ENCODE data around the gene STAT3. TPM values are rescaled to one million over a fixed set of nuclear protein-coding genes. Genes with fewer than 3 reads are reported as not detected.

Gene STAT3
- total and polyA plus RNA-seq, 8 donors: 31.3 to 207 (median 104) TPM

DNA sequence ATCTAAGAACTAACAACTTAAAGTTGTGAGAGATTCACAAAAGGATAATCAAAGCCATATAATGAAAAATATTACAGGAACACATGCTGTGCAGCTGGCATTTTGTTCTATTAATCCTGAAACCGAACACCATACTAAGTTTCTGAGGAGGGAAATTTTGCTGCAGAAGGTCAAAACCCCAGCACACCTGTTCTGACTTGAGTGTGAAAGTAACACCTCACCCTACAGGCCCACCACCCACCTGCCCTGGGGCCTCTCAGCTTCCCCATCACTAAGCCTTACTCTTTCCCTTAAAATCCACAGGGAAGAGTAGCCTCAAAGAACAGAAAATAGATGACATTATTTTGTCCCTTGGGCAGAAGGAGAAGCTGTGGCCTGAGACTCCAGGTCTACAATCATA, 55.2 kb downstream of the STAT3 start:
- intact Hi-C loops (cut with DNase I; ENCODE audit: low total_unique reads): no loop called here
- Histone ChIP-seq H3K4me3 (no peak overlapping the region), H3K9me3 (no peaks in the 10 kb centered on the region), H3K4me1 (peaks cover 12 to 21% (median 15%) of the 10 kb centered on the region in 4 donors), H3K27ac (no peak overlapping the region), H3K36me3 (peaks cover 68 to 98% (median 97%) of the 10 kb centered on the region in 4 donors), H3K27me3 (no peaks in the 10 kb centered on the region)
- 71 to 87% (median 83%) methylated on average over 1 of the region's 1 CpG for WGBS, 5 donors
- TF ChIP-seq POLR2AphosphoS5 (IDR thresholded peaks at IDR 0.05) (no peak), EP300 (IDR thresholded peaks at IDR 0.05) (no peak), POLR2A (IDR thresholded peaks at IDR 0.05) (no peak)
- TF ChIP-seq, protein P1, sequence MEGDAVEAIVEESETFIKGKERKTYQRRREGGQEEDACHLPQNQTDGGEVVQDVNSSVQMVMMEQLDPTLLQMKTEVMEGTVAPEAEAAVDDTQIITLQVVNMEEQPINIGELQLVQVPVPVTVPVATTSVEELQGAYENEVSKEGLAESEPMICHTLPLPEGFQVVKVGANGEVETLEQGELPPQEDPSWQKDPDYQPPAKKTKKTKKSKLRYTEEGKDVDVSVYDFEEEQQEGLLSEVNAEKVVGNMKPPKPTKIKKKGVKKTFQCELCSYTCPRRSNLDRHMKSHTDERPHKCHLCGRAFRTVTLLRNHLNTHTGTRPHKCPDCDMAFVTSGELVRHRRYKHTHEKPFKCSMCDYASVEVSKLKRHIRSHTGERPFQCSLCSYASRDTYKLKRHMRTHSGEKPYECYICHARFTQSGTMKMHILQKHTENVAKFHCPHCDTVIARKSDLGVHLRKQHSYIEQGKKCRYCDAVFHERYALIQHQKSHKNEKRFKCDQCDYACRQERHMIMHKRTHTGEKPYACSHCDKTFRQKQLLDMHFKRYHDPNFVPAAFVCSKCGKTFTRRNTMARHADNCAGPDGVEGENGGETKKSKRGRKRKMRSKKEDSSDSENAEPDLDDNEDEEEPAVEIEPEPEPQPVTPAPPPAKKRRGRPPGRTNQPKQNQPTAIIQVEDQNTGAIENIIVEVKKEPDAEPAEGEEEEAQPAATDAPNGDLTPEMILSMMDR (IDR thresholded peaks at IDR 0.05): no peak
- no peak for DNase-seq

DNA sequence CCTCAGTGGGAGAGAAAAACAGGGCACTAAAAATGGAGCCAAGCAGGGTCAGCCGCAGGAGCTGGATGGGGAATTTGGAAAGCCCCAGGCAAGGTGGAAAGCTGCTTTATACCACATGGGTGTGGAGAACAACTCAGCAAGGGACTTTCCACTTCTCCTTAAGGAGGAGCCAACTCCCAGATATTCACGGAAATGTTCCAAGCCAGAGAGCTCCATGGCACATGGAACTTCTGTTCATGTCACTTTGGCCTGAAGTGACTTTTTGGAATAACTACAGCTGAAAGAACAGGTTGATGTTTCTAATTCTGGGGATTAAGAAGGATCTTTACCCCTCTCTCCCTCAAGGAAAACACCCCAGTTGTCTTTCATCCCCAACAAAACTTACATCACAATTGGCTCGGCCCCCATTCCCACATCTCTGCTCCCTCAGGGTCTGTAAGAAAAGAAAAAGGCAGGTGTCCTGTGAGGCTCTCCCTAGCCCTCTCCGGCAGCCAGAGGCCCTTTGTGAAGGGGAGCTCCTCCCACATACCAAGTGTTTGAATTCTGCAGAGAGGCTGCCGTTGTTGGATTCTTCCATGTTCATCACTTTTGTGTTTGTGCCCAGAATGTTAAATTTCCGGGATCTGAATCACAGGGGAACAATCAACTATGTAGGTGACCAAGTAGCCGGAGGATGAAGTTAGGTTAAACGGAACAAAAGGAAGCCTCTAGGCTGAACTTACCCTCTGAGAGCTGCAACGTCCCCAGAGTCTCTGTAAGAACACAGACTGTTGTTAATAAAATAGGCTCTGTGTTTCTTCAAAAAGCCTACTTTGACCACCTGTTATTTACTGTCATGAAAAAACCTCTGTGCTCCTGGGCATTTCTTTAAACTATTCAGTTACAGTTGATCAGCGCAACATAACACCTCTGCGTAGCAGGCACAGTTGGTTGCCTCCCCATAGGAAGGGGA, 58.9 kb downstream of the STAT3 start:
- peak in 1 of 2 donors; percentile 54 for DNase-seq
- no peak overlapping the region for H3K4me3 ChIP-seq
- WGBS, 5 donors: 39 to 46% (median 44%) methylated on average over 11 of the region's 11 CpGs
- peaks cover 12 to 35% (median 15%) of the 10 kb centered on the region in 4 donors for H3K4me1 ChIP-seq
- H3K27me3 ChIP-seq: no peaks in the 10 kb centered on the region
- TF ChIP-seq POLR2A (IDR thresholded peaks at IDR 0.05) (no peak), POLR2AphosphoS5 (IDR thresholded peaks at IDR 0.05) (peak in 1 of 3 donors; percentile 62), EP300 (IDR thresholded peaks at IDR 0.05) (no peak)
- TF ChIP-seq, protein P1 (IDR thresholded peaks at IDR 0.05): no peak
- intact Hi-C loops (cut with DNase I; ENCODE audit: low total_unique reads): loop anchor here (10.0 kb wide), 1 partner anchor 186 kb away; no protein-coding TSS in a partner anchor
- H3K27ac ChIP-seq: peak overlapping the region; percentile 54 to 73 (median 66)
- H3K9me3 ChIP-seq: no peaks in the 10 kb centered on the region
- peaks cover 50 to 100% (median 100%) of the 10 kb centered on the region in 4 donors for H3K36me3 ChIP-seq

DNA sequence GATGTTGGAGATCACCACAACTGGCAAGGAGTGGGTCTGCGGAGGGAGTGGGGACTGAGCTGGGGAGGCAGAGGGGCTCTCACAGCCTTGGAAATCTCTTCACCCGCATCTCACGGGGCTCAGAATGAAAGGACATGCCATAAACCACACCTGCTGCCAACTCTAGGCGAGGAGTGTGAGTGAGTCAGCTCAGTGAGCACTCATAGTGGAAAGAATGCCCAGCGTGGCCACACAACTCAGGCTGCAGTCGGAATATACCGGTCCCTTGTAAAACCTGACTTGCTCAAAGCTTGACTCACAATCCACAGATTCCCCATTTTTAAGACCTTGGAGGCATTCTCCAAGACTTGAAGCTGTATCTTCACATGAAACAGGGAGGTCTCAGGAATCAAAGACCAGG, 63.2 kb downstream of the STAT3 start:
- intact Hi-C loops (cut with DNase I; ENCODE audit: low total_unique reads): loop anchor here (10.0 kb wide), 1 partner anchor 190 kb away; no protein-coding TSS in a partner anchor
- no peak for DNase-seq

DNA sequence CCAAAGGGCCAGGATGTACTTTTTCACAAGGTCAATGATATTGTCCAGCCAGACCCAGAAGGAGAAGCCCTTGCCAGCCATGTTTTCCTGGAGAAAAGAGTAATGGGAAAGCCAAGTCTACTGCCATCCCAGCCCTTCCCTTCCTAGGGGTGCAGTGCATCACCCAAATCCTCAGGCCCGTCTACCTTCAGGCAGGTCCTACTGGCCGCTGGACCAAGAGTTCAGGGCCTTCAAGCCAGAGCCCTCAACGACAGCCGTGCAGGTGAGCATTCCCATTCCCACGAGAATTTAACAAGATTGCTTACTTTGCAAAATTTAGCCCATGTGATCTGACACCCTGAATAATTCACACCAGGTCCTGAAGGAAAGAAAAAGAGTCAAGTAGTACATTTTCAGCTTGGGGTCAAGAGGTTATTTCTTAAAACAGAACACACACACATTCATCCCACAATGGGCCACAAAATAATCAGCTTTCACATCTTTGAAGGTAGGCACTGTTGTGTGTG, 64.9 kb downstream of the STAT3 start:
- H3K27me3 ChIP-seq: no peaks in the 10 kb centered on the region
- WGBS, 5 donors: 71 to 93% (median 80%) methylated on average over 3 to 5 of the region's 5 CpGs
- no peak overlapping the region for H3K4me3 ChIP-seq
- DNase-seq: no peak
- intact Hi-C loops (cut with DNase I; ENCODE audit: low total_unique reads): loop anchor here (5.0 to 10.0 kb wide), 2 partner anchors 79 to 191 kb away; no protein-coding TSS in a partner anchor
- TF ChIP-seq, protein P1 (IDR thresholded peaks at IDR 0.05): no peak
- TF ChIP-seq POLR2A (IDR thresholded peaks at IDR 0.05) (no peak), POLR2AphosphoS5 (IDR thresholded peaks at IDR 0.05) (no peak), EP300 (IDR thresholded peaks at IDR 0.05) (no peak)
- peaks cover 49 to 100% (median 99%) of the 10 kb centered on the region in 4 donors for H3K36me3 ChIP-seq
- no peaks in the 10 kb centered on the region for H3K9me3 ChIP-seq
- H3K27ac ChIP-seq: peak overlapping the region in 3 of 5 donors; percentile 23 to 49 (median 46)
- H3K4me1 ChIP-seq: peaks cover 0 to 53% (median 12%) of the 10 kb centered on the region in 4 donors

More for the DNA sequence above, 63.2 kb downstream of the STAT3 start:
- Histone ChIP-seq H3K4me1 (peaks cover 14 to 58% (median 26%) of the 10 kb centered on the region in 4 donors), H3K27me3 (no peaks in the 10 kb centered on the region), H3K36me3 (peaks cover 36 to 100% (median 99%) of the 10 kb centered on the region in 4 donors), H3K27ac (peak overlapping the region in 2 of 5 donors; percentile 30 to 72), H3K4me3 (no peak overlapping the region), H3K9me3 (no peaks in the 10 kb centered on the region)
- TF ChIP-seq POLR2AphosphoS5 (IDR thresholded peaks at IDR 0.05): no peak
- no peak for TF ChIP-seq EP300 (IDR thresholded peaks at IDR 0.05)
- TF ChIP-seq, protein P1 (IDR thresholded peaks at IDR 0.05): no peak
- TF ChIP-seq POLR2A (IDR thresholded peaks at IDR 0.05): no peak
- 72 to 90% (median 80%) methylated on average over 7 of the region's 7 CpGs for WGBS, 5 donors

All from stomach (tissue), 9 donors.